ENCODE measurements around the gene NRG3.

GRCh38 chr10:82313401-82313800 lies 438.4 kb downstream of the NRG3 start:
- TF ChIP-seq CTCF (IDR thresholded peaks at IDR 0.05) (no peak), POLR2A (IDR thresholded peaks at IDR 0.05) (no peak)

All from testis (tissue), 2 donors.